ENCODE measurements around the gene SLC22A2.

The SLC22A2 gene

DNA sequence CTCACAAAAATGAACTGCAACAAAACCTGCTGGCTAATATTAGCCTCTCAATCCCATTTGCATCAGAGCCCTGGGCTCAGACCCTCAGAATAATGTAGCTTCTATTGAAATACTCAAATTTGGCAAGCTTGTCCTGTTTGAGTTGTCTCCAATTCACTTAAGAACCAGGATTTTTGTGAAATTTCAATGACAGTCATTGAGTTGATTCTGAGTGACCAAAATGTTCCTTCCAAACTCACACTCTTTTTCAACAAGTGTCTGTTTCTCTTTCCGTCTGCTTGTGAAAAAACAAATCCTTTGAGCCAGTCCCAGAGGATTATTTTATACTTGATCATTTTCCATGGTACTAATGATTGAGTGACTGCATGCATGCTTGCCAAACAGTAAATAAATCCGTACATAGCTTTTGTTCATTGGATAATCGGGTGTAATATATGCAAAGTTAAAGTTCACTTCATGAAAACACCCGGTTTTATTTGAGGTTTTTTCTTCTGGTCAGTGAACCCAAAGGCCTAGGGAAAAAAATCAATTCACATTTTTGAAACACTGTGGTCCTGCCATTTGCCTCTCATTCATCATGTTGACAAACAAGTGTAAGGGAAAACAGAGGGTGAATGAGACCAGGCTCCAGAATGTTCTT, 16.4 kb upstream of the SLC22A2 start:
- no peak overlapping the region for H3K4me3 ChIP-seq
- no peak for TF ChIP-seq Cebpa-rat (IDR thresholded peaks at IDR 0.05)

DNA sequence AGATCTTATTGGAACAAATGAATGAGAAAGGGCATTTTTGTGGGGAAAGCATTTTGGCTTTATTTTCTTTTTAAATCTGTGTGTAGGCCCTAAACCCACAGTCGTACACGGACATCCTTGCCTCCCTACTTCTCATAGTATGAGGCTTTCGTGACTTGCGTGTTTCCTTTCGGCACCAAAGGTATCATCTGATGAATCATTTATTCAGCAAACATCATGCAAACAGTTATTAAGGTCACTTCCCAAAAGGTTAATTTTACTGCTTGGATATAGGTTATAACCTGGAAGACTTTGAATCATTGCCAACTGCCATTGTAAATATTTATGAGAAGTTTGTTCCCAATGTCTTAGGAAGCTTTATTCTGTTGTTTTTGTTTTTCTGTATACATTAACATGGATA, 15.1 kb upstream of the SLC22A2 start:
- H3K27ac ChIP-seq: no peak overlapping the region
- H3K4me1 ChIP-seq: no peaks in the 10 kb centered on the region
- H3K9me3 ChIP-seq: no peaks in the 10 kb centered on the region
- H3K4me2 ChIP-seq: no peak overlapping the region
- TF ChIP-seq Cebpa-rat (IDR thresholded peaks at IDR 0.05): no peak
- no peaks in the 10 kb centered on the region for H3K36me3 ChIP-seq
- no peaks in the 10 kb centered on the region for H4K20me1 ChIP-seq
- no peak overlapping the region for H3K9ac ChIP-seq
- no peak overlapping the region for H3K4me3 ChIP-seq
- H3K27me3 ChIP-seq: no peaks in the 10 kb centered on the region

More for the DNA sequence above, 16.4 kb upstream of the SLC22A2 start:
- no peak overlapping the region for H3K27ac ChIP-seq
- H3K27me3 ChIP-seq: no peaks in the 10 kb centered on the region
- H3K9me3 ChIP-seq: no peaks in the 10 kb centered on the region
- no peaks in the 10 kb centered on the region for H3K4me1 ChIP-seq
- H3K4me2 ChIP-seq: no peak overlapping the region
- H3K9ac ChIP-seq: no peak overlapping the region
- no peaks in the 10 kb centered on the region for H4K20me1 ChIP-seq
- H3K36me3 ChIP-seq: no peaks in the 10 kb centered on the region

DNA sequence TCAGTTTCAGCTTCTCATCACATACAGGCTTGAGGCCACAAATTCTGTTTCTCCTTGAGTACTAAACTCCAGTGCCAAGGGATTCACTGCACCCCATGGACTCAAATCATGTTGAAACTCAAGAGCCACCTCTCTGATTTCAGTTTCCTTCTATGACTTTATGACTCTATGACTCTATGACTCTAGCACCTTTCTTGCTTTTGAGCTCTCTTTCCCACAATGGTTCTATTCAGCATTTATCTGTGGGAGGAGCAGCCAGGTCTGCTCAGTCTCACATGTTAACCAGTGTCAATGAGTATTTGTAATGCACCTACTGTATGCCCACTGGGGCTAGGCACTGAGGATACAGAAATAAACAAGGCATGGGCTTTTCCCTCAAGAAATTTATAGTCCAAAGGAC, 14.6 kb upstream of the SLC22A2 start:
- Histone ChIP-seq H3K9me3 (no peaks in the 10 kb centered on the region), H4K20me1 (no peaks in the 10 kb centered on the region), H3K9ac (no peak overlapping the region), H3K36me3 (no peaks in the 10 kb centered on the region), H3K4me2 (no peak overlapping the region), H3K4me3 (no peak overlapping the region), H3K4me1 (no peaks in the 10 kb centered on the region), H3K27ac (no peak overlapping the region), H3K27me3 (no peaks in the 10 kb centered on the region)
- TF ChIP-seq Cebpa-rat (IDR thresholded peaks at IDR 0.05): no peak

DNA sequence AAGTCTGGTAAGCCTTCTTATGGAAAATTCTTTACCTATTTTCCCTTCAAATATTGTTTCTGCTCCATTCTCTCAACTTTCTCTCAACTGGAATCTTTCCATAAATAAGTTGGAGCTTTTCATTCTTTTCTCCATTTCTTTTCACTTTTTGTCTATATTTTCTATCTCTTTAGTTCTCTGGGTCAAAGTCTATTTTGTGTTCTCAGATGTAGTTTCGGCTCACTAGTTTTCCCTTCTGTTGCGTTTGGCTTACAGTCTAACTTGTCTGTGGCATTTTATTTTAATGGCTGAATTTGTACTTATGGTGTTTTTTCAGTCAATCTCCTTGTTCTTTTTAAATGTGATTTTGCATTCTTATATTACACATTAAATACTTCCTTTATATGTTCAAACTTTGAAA, 14.1 kb upstream of the SLC22A2 start:
- Histone ChIP-seq H4K20me1 (no peaks in the 10 kb centered on the region), H3K27me3 (no peaks in the 10 kb centered on the region), H3K4me1 (no peaks in the 10 kb centered on the region), H3K9ac (no peak overlapping the region), H3K36me3 (no peaks in the 10 kb centered on the region), H3K4me3 (no peak overlapping the region), H3K9me3 (no peaks in the 10 kb centered on the region), H3K4me2 (no peak overlapping the region), H3K27ac (no peak overlapping the region)
- no peak for TF ChIP-seq Cebpa-rat (IDR thresholded peaks at IDR 0.05)

DNA sequence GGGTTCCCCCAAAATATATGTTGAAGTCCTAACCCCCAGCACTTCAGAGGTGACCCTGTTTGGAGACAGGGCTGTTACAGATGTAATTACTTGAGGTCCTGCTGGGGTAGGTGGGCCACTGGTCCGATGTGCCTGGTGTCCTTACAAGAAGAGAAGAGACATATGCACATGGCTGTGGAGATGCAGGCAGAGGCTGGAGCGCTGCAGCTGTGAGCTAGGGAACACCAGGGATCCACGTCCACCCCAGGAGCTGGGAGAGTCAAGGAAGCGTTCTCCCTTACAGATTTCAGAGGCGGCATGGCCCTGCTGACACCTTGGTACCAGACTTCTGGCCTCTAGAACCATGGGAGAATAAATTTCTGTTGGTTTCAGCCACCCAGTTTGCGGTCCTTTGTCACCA, 11.7 kb upstream of the SLC22A2 start:
- H3K9me3 ChIP-seq: no peaks in the 10 kb centered on the region
- TF ChIP-seq Cebpa-rat (IDR thresholded peaks at IDR 0.05): no peak
- no peaks in the 10 kb centered on the region for H3K36me3 ChIP-seq

DNA sequence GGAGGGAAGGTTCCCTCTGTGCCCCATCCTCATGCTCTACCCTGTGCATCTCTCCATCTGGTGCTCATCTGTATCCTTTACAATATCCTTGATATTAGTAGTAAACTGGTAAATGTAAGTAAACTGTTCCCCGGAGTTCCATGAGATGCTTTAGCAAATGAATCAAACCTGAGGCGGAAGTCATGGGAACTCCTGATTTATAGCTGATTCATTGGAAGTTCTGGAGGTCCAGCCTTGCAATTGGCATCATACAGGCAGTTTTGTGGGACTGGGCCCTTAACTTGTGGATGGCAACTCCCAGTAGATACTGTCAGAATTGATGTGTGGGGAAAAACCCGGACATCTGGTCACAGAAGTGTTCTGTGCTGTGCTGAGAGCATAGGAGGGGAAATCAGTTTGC, 11.2 kb upstream of the SLC22A2 start:
- peaks cover 6% of the 10 kb centered on the region; the same call in 1 of the 2 replicates for H3K4me1 ChIP-seq
- no peaks in the 10 kb centered on the region for H4K20me1 ChIP-seq
- no peak overlapping the region for H3K27ac ChIP-seq
- no peak overlapping the region for H3K9ac ChIP-seq
- H3K27me3 ChIP-seq: no peaks in the 10 kb centered on the region
- no peaks in the 10 kb centered on the region for H3K9me3 ChIP-seq
- H3K4me3 ChIP-seq: no peak overlapping the region
- TF ChIP-seq Cebpa-rat (IDR thresholded peaks at IDR 0.05): no peak
- H3K36me3 ChIP-seq: no peaks in the 10 kb centered on the region
- no peak overlapping the region for H3K4me2 ChIP-seq

More for the DNA sequence above, 11.7 kb upstream of the SLC22A2 start:
- H3K9ac ChIP-seq: no peak overlapping the region
- H3K27me3 ChIP-seq: no peaks in the 10 kb centered on the region
- H3K4me1 ChIP-seq: peaks cover 6% of the 10 kb centered on the region; the same call in 1 of the 2 replicates
- no peak overlapping the region for H3K4me2 ChIP-seq
- H3K4me3 ChIP-seq: no peak overlapping the region
- no peaks in the 10 kb centered on the region for H4K20me1 ChIP-seq
- no peak overlapping the region for H3K27ac ChIP-seq

DNA sequence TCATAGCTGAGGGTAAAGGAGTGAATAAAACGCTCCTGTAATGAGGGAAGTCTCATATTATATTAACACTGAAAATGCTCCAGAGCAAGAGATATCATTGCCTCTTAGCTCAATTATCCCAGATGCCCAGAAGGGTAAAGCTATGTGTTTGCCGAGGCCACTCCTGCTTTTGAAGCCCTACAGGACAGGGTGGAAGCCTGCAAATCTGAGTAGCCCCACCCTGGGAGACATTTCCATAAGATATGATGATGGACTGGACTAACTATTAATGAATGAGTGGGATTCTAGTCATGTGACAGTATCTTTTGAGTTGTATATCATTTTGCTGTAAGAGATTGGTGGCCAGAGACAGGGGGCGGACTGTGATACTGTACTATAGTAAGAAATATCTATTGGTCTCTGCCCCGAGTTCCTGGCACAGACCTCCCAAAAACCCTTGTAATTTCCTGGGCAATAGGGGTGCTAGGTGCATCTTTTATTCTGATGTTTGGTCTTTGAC, 10.5 kb upstream of the SLC22A2 start:
- peaks cover 6% of the 10 kb centered on the region; the same call in 1 of the 2 replicates for H3K4me1 ChIP-seq
- TF ChIP-seq Cebpa-rat (IDR thresholded peaks at IDR 0.05): no peak
- H3K9ac ChIP-seq: no peak overlapping the region
- no peak overlapping the region for H3K27ac ChIP-seq
- H3K27me3 ChIP-seq: no peaks in the 10 kb centered on the region
- H3K36me3 ChIP-seq: no peaks in the 10 kb centered on the region
- no peaks in the 10 kb centered on the region for H3K9me3 ChIP-seq
- H3K4me3 ChIP-seq: no peak overlapping the region
- no peak overlapping the region for H3K4me2 ChIP-seq
- no peaks in the 10 kb centered on the region for H4K20me1 ChIP-seq

DNA sequence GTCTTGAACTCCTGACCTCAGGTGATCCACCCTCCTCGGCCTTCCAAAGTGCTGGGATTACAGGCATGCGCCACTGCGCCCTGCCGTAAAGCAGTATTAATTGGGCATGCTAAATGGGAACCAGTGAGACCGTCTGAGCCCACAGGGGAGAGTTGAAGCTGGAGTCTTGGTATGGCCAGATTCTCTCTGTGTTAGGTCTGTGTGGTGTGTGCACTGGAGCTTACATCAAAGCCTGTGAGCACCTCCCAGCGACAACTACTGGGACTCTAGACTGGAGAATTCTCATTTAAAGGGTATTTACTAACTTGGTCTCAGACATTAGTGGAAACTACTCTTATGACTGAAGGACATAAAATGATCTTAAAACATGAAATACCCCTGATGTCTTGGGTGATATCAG, 8.5 kb upstream of the SLC22A2 start:
- Histone ChIP-seq H3K4me3 (no peak overlapping the region), H3K9ac (no peak overlapping the region), H3K27ac (no peak overlapping the region), H3K27me3 (no peaks in the 10 kb centered on the region), H3K9me3 (no peaks in the 10 kb centered on the region), H3K36me3 (no peaks in the 10 kb centered on the region), H3K4me1 (peaks cover 12% of the 10 kb centered on the region), H3K4me2 (no peak overlapping the region), H4K20me1 (no peaks in the 10 kb centered on the region)
- TF ChIP-seq Cebpa-rat (IDR thresholded peaks at IDR 0.05): no peak

DNA sequence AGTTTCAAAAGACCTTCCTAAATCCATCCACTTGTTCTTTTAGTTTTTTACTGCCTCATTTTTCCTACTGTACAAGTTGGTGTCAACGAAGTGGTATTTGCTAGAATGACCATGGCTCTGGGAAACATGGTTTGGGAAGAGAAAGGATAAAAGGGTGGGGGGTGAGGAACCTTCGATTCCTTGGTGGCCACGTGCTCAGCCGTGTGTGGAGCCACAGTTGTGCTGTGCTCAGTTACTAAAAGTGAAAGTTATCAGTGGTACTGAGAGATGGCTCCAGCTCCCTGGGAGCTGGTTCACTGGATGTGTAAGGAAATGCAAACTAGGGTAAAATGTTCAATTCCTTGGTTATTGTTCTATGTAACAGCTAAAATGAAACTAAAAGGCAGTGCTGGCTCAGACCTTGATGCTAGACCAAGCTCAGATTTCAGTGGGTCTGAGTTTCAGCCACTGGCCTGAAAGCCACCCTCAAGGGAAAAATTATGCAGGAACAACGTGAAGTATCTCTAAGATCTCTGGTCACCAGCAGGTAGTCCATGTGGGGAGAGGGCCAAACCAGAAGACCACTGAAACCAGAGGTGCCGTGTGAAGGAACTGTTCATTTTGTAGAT, 7.4 kb upstream of the SLC22A2 start:
- no peaks in the 10 kb centered on the region for H3K27me3 ChIP-seq
- no peak for TF ChIP-seq Cebpa-rat (IDR thresholded peaks at IDR 0.05)
- peaks cover 12% of the 10 kb centered on the region for H3K4me1 ChIP-seq
- H3K36me3 ChIP-seq: no peaks in the 10 kb centered on the region
- peak overlapping the region; percentile 23; the same call in 1 of the 2 replicates for H3K4me2 ChIP-seq
- no peak overlapping the region for H3K27ac ChIP-seq
- H4K20me1 ChIP-seq: no peaks in the 10 kb centered on the region
- H3K9me3 ChIP-seq: no peaks in the 10 kb centered on the region
- no peak overlapping the region for H3K4me3 ChIP-seq
- no peak overlapping the region for H3K9ac ChIP-seq

DNA sequence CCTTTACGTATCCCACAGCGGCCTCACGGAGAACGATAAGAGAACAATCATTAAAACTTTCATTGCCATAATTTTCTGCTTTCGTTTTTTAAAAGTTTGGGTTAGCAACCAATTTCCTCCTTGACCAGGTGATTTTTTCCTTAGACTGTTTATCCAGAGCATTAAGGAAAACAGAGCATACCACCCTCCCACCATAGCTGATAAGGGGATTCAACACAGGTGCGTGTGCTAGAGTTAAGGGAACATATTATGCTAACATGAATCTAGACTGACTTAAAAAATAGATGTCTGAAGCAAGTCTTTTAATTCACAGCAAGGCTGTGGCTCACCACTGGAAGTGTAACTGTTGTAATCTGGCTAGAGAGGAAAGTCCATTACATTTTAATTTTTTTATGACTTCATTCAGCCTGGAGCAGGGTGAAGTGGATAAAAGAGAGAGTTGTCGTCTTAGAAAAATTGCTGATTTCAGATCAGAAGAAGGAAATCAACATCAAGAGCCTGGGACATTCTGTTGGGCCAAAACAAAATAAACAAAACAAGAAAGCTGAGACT, 5.5 kb upstream of the SLC22A2 start:
- no peak overlapping the region for H3K4me3 ChIP-seq
- H3K9me3 ChIP-seq: no peaks in the 10 kb centered on the region
- no peak for TF ChIP-seq Cebpa-rat (IDR thresholded peaks at IDR 0.05)
- no peaks in the 10 kb centered on the region for H3K36me3 ChIP-seq
- H4K20me1 ChIP-seq: no peaks in the 10 kb centered on the region
- no peak overlapping the region for H3K4me2 ChIP-seq
- H3K27me3 ChIP-seq: no peaks in the 10 kb centered on the region
- peaks cover 12% of the 10 kb centered on the region for H3K4me1 ChIP-seq
- H3K27ac ChIP-seq: no peak overlapping the region
- H3K9ac ChIP-seq: no peak overlapping the region

Measured in BLaER1 (cell line).